Measurements from ENCODE around the gene GPR63.
A peak's percentile ranks its signal among the peaks of the same experiment; 100 is the strongest.
"Not testable (repeated sequence)": the region's sequence is repeated elsewhere in the genome, so short reads cannot be mapped to it uniquely, and the experiment has no call there.

GPR63 gene

GRCh38 chr6:96837081-96837971, at the start of gene GPR63:
TSS of gene GPR63 (minus strand) at chr6:96837477. CDS start at chr6:96799731, 37,746 bp downstream.
- peak; percentile 83 for DNase-seq

GRCh38 chr6:96886519-96886918, 49.2 kb upstream of the GPR63 start:
- no peak for DNase-seq

- not testable (repeated sequence) for DNase-seq
Observed at GRCh38 chr6:96885187-96885631, 47.9 kb upstream of the GPR63 start.

GRCh38 chr6:96878143-96878542, 40.9 kb upstream of the GPR63 start:
- DNase-seq: no peak

- DNase-seq: no peak
Observed at GRCh38 chr6:96876886-96877545, 39.7 kb upstream of the GPR63 start.

- no peak for DNase-seq
Observed at GRCh38 chr6:96872976-96873375, 35.7 kb upstream of the GPR63 start.

- DNase-seq: no peak
Observed at GRCh38 chr6:96865055-96865405, 27.8 kb upstream of the GPR63 start.

GRCh38 chr6:96864216-96865054, 27.2 kb upstream of the GPR63 start:
- DNase-seq: no peak

- no peak for DNase-seq
Observed at GRCh38 chr6:96862560-96862959, 25.3 kb upstream of the GPR63 start.

- no peak for DNase-seq
Observed at GRCh38 chr6:96861588-96861987, 24.3 kb upstream of the GPR63 start.

GRCh38 chr6:96856856-96857255, 19.6 kb upstream of the GPR63 start:
- no peak for DNase-seq

- no peak for DNase-seq
Observed at GRCh38 chr6:96853083-96853482, 15.8 kb upstream of the GPR63 start.

- no peak for DNase-seq
Observed at GRCh38 chr6:96852605-96853004, 15.3 kb upstream of the GPR63 start.

- DNase-seq: no peak
Observed at GRCh38 chr6:96851858-96852257, 14.6 kb upstream of the GPR63 start.

GRCh38 chr6:96849615-96850014, 12.3 kb upstream of the GPR63 start:
- no peak for DNase-seq

- DNase-seq: no peak
Observed at GRCh38 chr6:96844530-96844929, 7.3 kb upstream of the GPR63 start.

GRCh38 chr6:96841345-96841744, 4.1 kb upstream of the GPR63 start:
- DNase-seq: no peak

GRCh38 chr6:96836631-96837080, 621 bp downstream of the GPR63 start:
- DNase-seq: peak; percentile 1

GRCh38 chr6:96834070-96834469, 3.2 kb downstream of the GPR63 start:
- no peak for DNase-seq

- no peak for DNase-seq
Observed at GRCh38 chr6:96832780-96833179, 4.5 kb downstream of the GPR63 start.

- DNase-seq: no peak
Observed at GRCh38 chr6:96826865-96827264, 10.4 kb downstream of the GPR63 start.

- DNase-seq: no peak
Observed at GRCh38 chr6:96823743-96824142, 13.5 kb downstream of the GPR63 start.

- no peak for DNase-seq
Observed at GRCh38 chr6:96821034-96821433, 16.2 kb downstream of the GPR63 start.

Data from hematopoietic multipotent progenitor cell treated with erythropoietin and hydrocortisone succinate and interleukin-3 and kit ligand, for 8 days (in vitro differentiated cells).